ENCODE data around the gene GLTP. TPM values are rescaled to one million over a fixed set of nuclear protein-coding genes. Genes with fewer than 3 reads are reported as not detected.
A peak's percentile ranks its signal among the peaks of the same experiment; 100 is the strongest.

The GLTP gene
- total and polyA plus RNA-seq, 2 donors (not counting 1 experiment from before 2014, with no cell fraction given) = 51.2 to 67.9 TPM

DNA sequence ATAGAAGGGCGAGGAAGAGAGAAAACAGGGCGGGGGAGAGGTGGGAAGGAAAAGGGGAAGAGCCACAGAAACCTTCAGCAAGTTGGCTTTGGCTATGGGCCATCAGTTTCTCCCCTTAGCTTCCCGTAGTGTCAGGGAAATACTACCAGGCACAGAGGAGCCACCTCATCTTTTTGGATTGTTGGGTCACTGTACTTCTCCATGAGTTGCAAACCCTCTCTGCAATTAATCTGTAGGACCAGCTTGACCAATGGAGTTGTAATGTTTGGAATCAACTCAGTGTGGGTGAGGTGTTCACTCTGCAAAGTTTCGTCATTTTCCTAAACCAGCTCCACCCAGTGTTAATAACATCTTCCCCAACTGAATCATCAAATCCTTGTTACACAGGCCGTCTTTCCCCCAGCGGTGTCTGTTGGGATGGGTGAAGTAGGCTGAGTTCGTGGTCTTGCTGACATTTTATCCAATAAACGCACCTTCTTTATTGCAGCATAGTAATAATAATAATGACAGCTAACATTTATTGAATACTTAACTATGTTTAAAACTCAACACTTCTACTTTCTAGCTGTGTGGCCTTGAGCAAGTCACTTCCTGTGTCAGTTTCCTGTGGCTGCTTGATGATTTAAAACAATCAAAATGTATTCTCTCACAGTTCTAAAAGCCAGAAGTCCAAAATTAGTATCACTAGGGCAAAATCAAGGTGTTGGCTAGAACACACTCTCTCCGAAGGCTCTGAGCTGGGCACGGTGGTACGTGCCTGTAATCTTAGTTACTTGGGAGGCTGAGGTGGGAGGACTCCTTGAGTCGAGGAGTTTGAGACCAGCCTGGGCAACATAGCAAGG is 8.1 kb upstream of the GLTP start:
- peak overlapping the region; percentile 65 for H3K4me2 ChIP-seq (ENCODE audit: extremely low read depth, insufficient read depth, low read length)
- peaks cover 16% of the 10 kb centered on the region for H3K4me1 ChIP-seq (ENCODE audit: control insufficient read depth, extremely low read depth, insufficient read depth, low read length)
- no peak overlapping the region for H3K4me3 ChIP-seq (replicated peaks in 1 of 4; ENCODE audit: control extremely low read depth in 1 of 4, insufficient read depth in 1 of 4, low read depth in 3 of 4, low read length in 4 of 4)
- H3K27me3 ChIP-seq (ENCODE audit: control insufficient read depth, insufficient read depth, low read length) = no peaks in the 10 kb centered on the region
- H3K36me3 ChIP-seq (ENCODE audit: control insufficient read depth, insufficient read depth, low read length) = no peaks in the 10 kb centered on the region
- TF ChIP-seq EZH2 (IDR thresholded peaks at IDR 0.05; ENCODE audit: low read length, missing control alignments) = no peak
- TF ChIP-seq, protein P1, sequence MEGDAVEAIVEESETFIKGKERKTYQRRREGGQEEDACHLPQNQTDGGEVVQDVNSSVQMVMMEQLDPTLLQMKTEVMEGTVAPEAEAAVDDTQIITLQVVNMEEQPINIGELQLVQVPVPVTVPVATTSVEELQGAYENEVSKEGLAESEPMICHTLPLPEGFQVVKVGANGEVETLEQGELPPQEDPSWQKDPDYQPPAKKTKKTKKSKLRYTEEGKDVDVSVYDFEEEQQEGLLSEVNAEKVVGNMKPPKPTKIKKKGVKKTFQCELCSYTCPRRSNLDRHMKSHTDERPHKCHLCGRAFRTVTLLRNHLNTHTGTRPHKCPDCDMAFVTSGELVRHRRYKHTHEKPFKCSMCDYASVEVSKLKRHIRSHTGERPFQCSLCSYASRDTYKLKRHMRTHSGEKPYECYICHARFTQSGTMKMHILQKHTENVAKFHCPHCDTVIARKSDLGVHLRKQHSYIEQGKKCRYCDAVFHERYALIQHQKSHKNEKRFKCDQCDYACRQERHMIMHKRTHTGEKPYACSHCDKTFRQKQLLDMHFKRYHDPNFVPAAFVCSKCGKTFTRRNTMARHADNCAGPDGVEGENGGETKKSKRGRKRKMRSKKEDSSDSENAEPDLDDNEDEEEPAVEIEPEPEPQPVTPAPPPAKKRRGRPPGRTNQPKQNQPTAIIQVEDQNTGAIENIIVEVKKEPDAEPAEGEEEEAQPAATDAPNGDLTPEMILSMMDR (conservative IDR thresholded peaks at IDR 0.05 in 1 of 2, IDR thresholded peaks at IDR 0.05 in 1 of 2; ENCODE audit: low read depth in 1 of 2, low read length in 2 of 2) = peak in 1 of 2 donors; percentile 15
- peak; percentile 91 to 95 for DNase-seq (ENCODE audit: low read depth in 2 of 2)
- peak overlapping the region; percentile 90 for H3K27ac ChIP-seq (ENCODE audit: insufficient read depth, low read length)
- H3K9me3 ChIP-seq (ENCODE audit: control insufficient read depth, insufficient read depth, low read depth, low read length) = no peaks in the 10 kb centered on the region
- H4K20me1 ChIP-seq (ENCODE audit: control insufficient read depth, extremely low read depth, insufficient read depth, low read length) = no peaks in the 10 kb centered on the region
- H3K79me2 ChIP-seq (ENCODE audit: control insufficient read depth, insufficient read depth, low read length) = no peaks in the 10 kb centered on the region
- peak overlapping the region; percentile 7 for H2AFZ ChIP-seq (ENCODE audit: low read length)
- H3K9ac ChIP-seq (ENCODE audit: insufficient read depth, low read length) = peak overlapping the region; percentile 10

DNA sequence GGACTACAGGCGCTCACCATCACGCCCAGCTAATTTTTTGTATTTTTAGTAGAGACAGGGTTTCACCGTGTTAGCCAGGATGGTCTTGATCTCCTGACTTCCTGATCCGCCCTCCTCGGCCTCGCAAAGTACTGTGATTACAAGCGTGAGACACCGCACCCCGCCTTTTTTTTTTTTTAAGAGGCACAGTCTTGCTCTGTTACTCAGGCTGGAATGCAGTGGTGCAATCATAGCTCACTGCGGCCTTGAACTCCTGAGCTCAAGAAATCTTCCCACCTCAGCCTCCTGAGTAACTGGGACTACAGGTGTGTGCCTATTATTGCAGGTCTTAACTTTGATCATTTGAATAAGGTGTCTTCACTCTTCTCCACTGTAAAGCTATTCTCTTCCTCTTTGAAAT is 5.3 kb upstream of the GLTP start:
- Histone ChIP-seq H3K27me3 (ENCODE audit: control insufficient read depth, insufficient read depth, low read length) (no peaks in the 10 kb centered on the region), H2AFZ (ENCODE audit: low read length) (no peak overlapping the region), H3K9ac (ENCODE audit: insufficient read depth, low read length) (no peak overlapping the region), H4K20me1 (ENCODE audit: control insufficient read depth, extremely low read depth, insufficient read depth, low read length) (no peaks in the 10 kb centered on the region), H3K4me1 (ENCODE audit: control insufficient read depth, extremely low read depth, insufficient read depth, low read length) (peaks cover 18% of the 10 kb centered on the region), H3K4me3 (replicated peaks in 1 of 4; ENCODE audit: control extremely low read depth in 1 of 4, insufficient read depth in 1 of 4, low read depth in 3 of 4, low read length in 4 of 4) (no peak overlapping the region), H3K79me2 (ENCODE audit: control insufficient read depth, insufficient read depth, low read length) (no peaks in the 10 kb centered on the region), H3K36me3 (ENCODE audit: control insufficient read depth, insufficient read depth, low read length) (no peaks in the 10 kb centered on the region), H3K27ac (ENCODE audit: insufficient read depth, low read length) (no peak overlapping the region), H3K4me2 (ENCODE audit: extremely low read depth, insufficient read depth, low read length) (no peak overlapping the region), H3K9me3 (ENCODE audit: control insufficient read depth, insufficient read depth, low read depth, low read length) (no peaks in the 10 kb centered on the region)
- no peak for DNase-seq (ENCODE audit: low read depth in 2 of 2)
- TF ChIP-seq EZH2 (IDR thresholded peaks at IDR 0.05; ENCODE audit: low read length, missing control alignments) = no peak
- TF ChIP-seq, protein P1 (conservative IDR thresholded peaks at IDR 0.05 in 1 of 2, IDR thresholded peaks at IDR 0.05 in 1 of 2; ENCODE audit: low read depth in 1 of 2, low read length in 2 of 2) = no peak

DNA sequence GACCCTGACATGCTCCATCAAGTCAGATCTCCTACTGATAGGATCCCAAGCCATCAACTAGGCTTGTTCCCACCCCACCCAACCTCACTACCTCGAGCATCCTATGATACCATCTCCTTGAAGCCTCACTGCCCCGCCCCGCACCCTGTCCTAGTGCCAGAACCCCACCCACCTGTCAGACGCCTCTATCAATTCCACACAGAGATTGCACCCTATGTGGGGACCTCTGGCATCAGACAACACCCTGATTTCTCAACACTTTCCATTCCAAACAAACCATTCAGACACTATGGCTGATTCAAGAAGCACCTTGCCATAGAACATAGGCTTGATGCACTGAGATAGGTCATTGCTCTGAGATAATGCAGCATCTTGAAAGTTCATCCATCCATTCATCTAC is 3.1 kb upstream of the GLTP start:
- no peak for DNase-seq (ENCODE audit: low read depth in 2 of 2)
- Histone ChIP-seq H3K4me1 (ENCODE audit: control insufficient read depth, extremely low read depth, insufficient read depth, low read length) (peaks cover 11% of the 10 kb centered on the region), H3K4me3 (replicated peaks in 1 of 4; ENCODE audit: control extremely low read depth in 1 of 4, insufficient read depth in 1 of 4, low read depth in 3 of 4, low read length in 4 of 4) (no peak overlapping the region), H3K27me3 (ENCODE audit: control insufficient read depth, insufficient read depth, low read length) (no peaks in the 10 kb centered on the region), H3K9me3 (ENCODE audit: control insufficient read depth, insufficient read depth, low read depth, low read length) (no peaks in the 10 kb centered on the region), H2AFZ (ENCODE audit: low read length) (no peak overlapping the region), H3K36me3 (ENCODE audit: control insufficient read depth, insufficient read depth, low read length) (no peaks in the 10 kb centered on the region), H3K9ac (ENCODE audit: insufficient read depth, low read length) (no peak overlapping the region), H3K79me2 (ENCODE audit: control insufficient read depth, insufficient read depth, low read length) (peaks cover 16% of the 10 kb centered on the region), H3K4me2 (ENCODE audit: extremely low read depth, insufficient read depth, low read length) (no peak overlapping the region), H4K20me1 (ENCODE audit: control insufficient read depth, extremely low read depth, insufficient read depth, low read length) (no peaks in the 10 kb centered on the region), H3K27ac (ENCODE audit: insufficient read depth, low read length) (no peak overlapping the region)
- TF ChIP-seq, protein P1 (conservative IDR thresholded peaks at IDR 0.05 in 1 of 2, IDR thresholded peaks at IDR 0.05 in 1 of 2; ENCODE audit: low read depth in 1 of 2, low read length in 2 of 2) = no peak
- no peak for TF ChIP-seq EZH2 (IDR thresholded peaks at IDR 0.05; ENCODE audit: low read length, missing control alignments)
